OCI-LY1 (cell line): ENCODE results near the gene ID1.
A peak's percentile ranks its signal among the peaks of the same experiment; 100 is the strongest.

Source experiments
- H2AFZ ChIP-seq: fragments of 200-600 bp; sonication (generic), shearing (Covaris generic); 2 replicates; pipeline ENCODE4 v1.6.0; 2014; ENCODE audit warnings: antibody characterized with exemption, mild to moderate bottlenecking, low read length
- H3F3A ChIP-seq: fragments of 200-600 bp; sonication (generic), shearing (Covaris generic); 2 replicates; pipeline ENCODE4 v1.6.0; 2014; ENCODE audit warnings: mild to moderate bottlenecking, antibody characterized with exemption, low read length, moderate library complexity; ENCODE audit not compliant: insufficient read depth
- H3K27ac ChIP-seq: fragments of 200-600 bp; sonication (generic); 2 replicates; pipeline ENCODE4 v1.5.1; 2014; ENCODE audit warnings: low read length, mixed run types, mild to moderate bottlenecking, low read depth; ENCODE audit not compliant: poor library complexity, severe bottlenecking
- H3K27me3 ChIP-seq: fragments of 200-600 bp; sonication (generic); 2 replicates; pipeline ENCODE4 v1.6.0; 2014; ENCODE audit warnings: antibody characterized with exemption, mild to moderate bottlenecking, low read length, moderate library complexity; ENCODE audit not compliant: insufficient read depth
- H3K36me3 ChIP-seq: fragments of 200-600 bp; sonication (generic); 2 replicates; pipeline ENCODE4 v1.6.1; 2014; ENCODE audit warnings: mild to moderate bottlenecking, antibody characterized with exemption, low read length, moderate library complexity, mixed read lengths; ENCODE audit not compliant: insufficient read depth
- H3K4me1 ChIP-seq: fragments of 200-600 bp; sonication (generic); 2 replicates; pipeline ENCODE4 v1.5.1; 2014; ENCODE audit warnings: mild to moderate bottlenecking, low read length, moderate library complexity; ENCODE audit not compliant: insufficient read depth, severe bottlenecking
- H3K4me2 ChIP-seq: fragments of 200-600 bp; sonication (generic), shearing (Covaris generic); 2 replicates; pipeline ENCODE4 v1.6.1; 2014; ENCODE audit warnings: low read length
- H3K4me3 ChIP-seq: fragments of 200-600 bp; sonication (generic); 2 replicates; pipeline ENCODE4 v1.5.1; 2014; ENCODE audit warnings: low read length, low read depth, mild to moderate bottlenecking, mixed read lengths; ENCODE audit not compliant: poor library complexity, severe bottlenecking
- H3K79me2 ChIP-seq: fragments of 200-600 bp; shearing (Covaris generic); 2 replicates; pipeline ENCODE4 v1.6.1; 2016; ENCODE audit warnings: mixed run types, low read length, mixed read lengths; ENCODE audit not compliant: insufficient read depth
- H3K9ac ChIP-seq: fragments of 200-600 bp; sonication (generic), shearing (Covaris generic); 2 replicates; pipeline ENCODE4 v1.6.1; 2014; ENCODE audit warnings: mild to moderate bottlenecking, low read length, mixed read lengths
- H3K9me2 ChIP-seq: fragments of 200-600 bp; sonication (generic), shearing (Covaris generic); 2 replicates; pipeline ENCODE4 v1.6.1; 2014; ENCODE audit warnings: low read depth, mild to moderate bottlenecking, low read length, mixed read lengths
- H3K9me3 ChIP-seq: fragments of 200-600 bp; shearing (Covaris generic); 2 replicates; pipeline ENCODE4 v1.6.1; 2014; ENCODE audit warnings: low read length, mixed read lengths
- H4K20me1 ChIP-seq: fragments of 200-600 bp; sonication (generic), shearing (Covaris generic); 2 replicates; pipeline ENCODE4 v1.6.0; 2016; ENCODE audit warnings: mild to moderate bottlenecking, low read length; ENCODE audit not compliant: insufficient read depth
- CTCF ChIP-seq: fragments of 200-600 bp; sonication (generic), shearing (Covaris generic); IDR thresholded peaks from 2 replicates; pipeline ENCODE4 v1.5.1; 2017; ENCODE audit warnings: mild to moderate bottlenecking, antibody characterized with exemption, low read length, moderate library complexity, mixed read lengths
- EZH2 ChIP-seq: fragments of 200-600 bp; sonication (generic), shearing (Covaris generic); IDR thresholded peaks from 2 replicates; pipeline ENCODE4 v1.8.0; 2017; ENCODE audit warnings: borderline replicate concordance, mixed run types, mild to moderate bottlenecking, antibody characterized with exemption, low read length, moderate library complexity, mixed read lengths

The ID1 gene

GRCh38 chr20:31565699-31566318, 39.3 kb upstream of the ID1 start:
- H3K4me1 ChIP-seq = peaks cover 28% of the 10 kb centered on the region
- peaks cover 9% of the 10 kb centered on the region; the same call in 1 of the 2 replicates for H3F3A ChIP-seq
- H3K4me3 ChIP-seq = no peak overlapping the region
- H3K9me2 ChIP-seq = no peaks in the 10 kb centered on the region
- H3K27me3 ChIP-seq = no peaks in the 10 kb centered on the region
- H3K27ac ChIP-seq = peak overlapping the region; percentile 79
- H3K9ac ChIP-seq = peak overlapping the region; percentile 33; the same call in 1 of the 2 replicates
- TF ChIP-seq CTCF (no peak), EZH2 (no peak)
- no peaks in the 10 kb centered on the region for H3K79me2 ChIP-seq
- peaks cover 66% of the 10 kb centered on the region for H3K36me3 ChIP-seq
- H4K20me1 ChIP-seq = no peaks in the 10 kb centered on the region
- no peaks in the 10 kb centered on the region for H3K9me3 ChIP-seq
- H2AFZ ChIP-seq = no peak overlapping the region
- no peak overlapping the region; the same call in 1 of the 2 replicates for H3K4me2 ChIP-seq

GRCh38 chr20:31566319-31566657, 38.8 kb upstream of the ID1 start:
- Histone ChIP-seq H4K20me1 (no peaks in the 10 kb centered on the region), H3K4me3 (no peak overlapping the region), H2AFZ (no peak overlapping the region), H3F3A (peaks cover 9% of the 10 kb centered on the region; the same call in 1 of the 2 replicates), H3K27me3 (no peaks in the 10 kb centered on the region), H3K36me3 (peaks cover 62% of the 10 kb centered on the region), H3K9me2 (no peaks in the 10 kb centered on the region), H3K79me2 (no peaks in the 10 kb centered on the region), H3K9me3 (no peaks in the 10 kb centered on the region), H3K9ac (peak overlapping the region; percentile 21; the same call in 1 of the 2 replicates), H3K4me1 (peaks cover 28% of the 10 kb centered on the region), H3K4me2 (no peak overlapping the region; the same call in 1 of the 2 replicates), H3K27ac (peak overlapping the region; percentile 79)
- no peak for TF ChIP-seq CTCF
- TF ChIP-seq EZH2 = no peak

- Histone ChIP-seq H3K36me3 (peaks cover 56% of the 10 kb centered on the region), H2AFZ (no peak overlapping the region), H3K9ac (peak overlapping the region; percentile 21; the same call in 1 of the 2 replicates), H3K4me2 (peak overlapping the region; percentile 1; the same call in 1 of the 2 replicates), H3K27ac (peak overlapping the region; percentile 79), H3K79me2 (no peaks in the 10 kb centered on the region), H3K27me3 (no peaks in the 10 kb centered on the region), H3K9me2 (no peaks in the 10 kb centered on the region), H3F3A (peaks cover 9% of the 10 kb centered on the region; the same call in 1 of the 2 replicates), H4K20me1 (no peaks in the 10 kb centered on the region), H3K4me1 (peaks cover 28% of the 10 kb centered on the region), H3K4me3 (no peak overlapping the region), H3K9me3 (no peaks in the 10 kb centered on the region)
- TF ChIP-seq EZH2 (no peak), CTCF (peak; percentile 23; the same call in 1 of the 2 replicates)
These were observed 38.3 kb upstream of the ID1 start for GRCh38 chr20:31566658-31567379.
